HG03159 (cell line): ENCODE results near the gene PTPRK.
"Not testable (repeated sequence)": the region's sequence is repeated elsewhere in the genome, so short reads cannot be mapped to it uniquely, and the experiment has no call there.

Source experiments
- ATAC-seq: cut with Tn5 transposase; IDR thresholded peaks from one replicate; pipeline ENCODE4 v1.9.1; 2021; ENCODE audit warnings: mild to moderate bottlenecking, moderate library complexity; ENCODE audit not compliant: unreplicated experiment

PTPRK gene

DNA sequence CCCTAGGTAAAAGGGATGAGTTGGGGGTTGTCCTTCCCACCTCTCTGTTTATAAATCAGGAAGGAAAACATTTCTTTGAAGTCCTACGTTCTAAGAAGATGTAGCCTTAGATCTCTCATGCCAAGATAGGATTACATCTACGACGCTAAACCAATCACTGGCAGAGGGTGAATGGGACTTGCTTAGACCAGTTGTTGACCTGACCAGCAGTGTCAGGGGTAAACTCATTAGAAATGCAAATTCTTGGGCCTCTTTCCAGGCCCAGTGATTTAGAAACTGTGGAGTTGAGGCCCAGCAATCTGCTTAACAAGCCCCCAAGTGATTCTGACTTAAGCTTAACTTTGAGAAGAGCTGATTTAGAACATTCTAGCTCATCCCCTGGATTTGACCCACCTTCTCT is 472.4 kb downstream of the PTPRK start:
- ATAC-seq: no peak

DNA sequence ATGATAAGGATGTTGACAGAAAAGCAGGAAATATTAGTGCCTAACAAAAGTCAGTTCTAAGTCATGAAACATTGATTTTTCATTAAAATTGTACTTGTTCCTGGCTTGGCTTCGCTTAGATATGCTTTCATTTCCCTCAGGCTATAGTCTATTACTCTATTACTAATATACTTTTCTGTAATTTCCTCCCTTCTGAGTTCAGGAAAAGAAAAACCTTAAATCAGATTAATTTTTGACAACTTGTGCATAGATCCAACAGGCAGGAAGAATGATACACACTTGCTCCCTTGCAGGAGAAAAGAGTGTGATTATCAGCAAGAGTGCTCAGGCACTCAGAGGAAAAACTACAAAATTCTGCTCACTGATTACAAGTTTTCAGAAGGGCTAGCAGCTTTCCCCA is 474.4 kb downstream of the PTPRK start:
- no peak for ATAC-seq

DNA sequence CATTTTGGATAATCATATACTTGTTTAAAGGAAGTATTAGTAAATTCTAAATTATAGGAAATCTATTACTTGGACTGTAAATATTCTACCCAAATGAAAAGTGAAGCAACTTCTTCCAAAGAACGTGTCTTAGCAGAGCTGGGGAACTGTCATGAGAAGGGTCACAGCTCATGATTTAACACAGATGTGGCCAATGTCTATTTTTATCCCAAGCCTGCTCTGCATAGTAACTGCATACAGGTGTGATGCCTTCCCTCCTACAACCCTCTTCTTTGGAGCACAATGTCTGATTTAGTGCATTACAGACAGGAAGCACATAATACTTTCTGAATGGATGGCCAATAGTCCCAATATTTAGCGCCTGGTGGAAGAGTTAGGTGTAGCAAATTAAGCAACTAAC is 480.9 kb downstream of the PTPRK start:
- no peak for ATAC-seq

DNA sequence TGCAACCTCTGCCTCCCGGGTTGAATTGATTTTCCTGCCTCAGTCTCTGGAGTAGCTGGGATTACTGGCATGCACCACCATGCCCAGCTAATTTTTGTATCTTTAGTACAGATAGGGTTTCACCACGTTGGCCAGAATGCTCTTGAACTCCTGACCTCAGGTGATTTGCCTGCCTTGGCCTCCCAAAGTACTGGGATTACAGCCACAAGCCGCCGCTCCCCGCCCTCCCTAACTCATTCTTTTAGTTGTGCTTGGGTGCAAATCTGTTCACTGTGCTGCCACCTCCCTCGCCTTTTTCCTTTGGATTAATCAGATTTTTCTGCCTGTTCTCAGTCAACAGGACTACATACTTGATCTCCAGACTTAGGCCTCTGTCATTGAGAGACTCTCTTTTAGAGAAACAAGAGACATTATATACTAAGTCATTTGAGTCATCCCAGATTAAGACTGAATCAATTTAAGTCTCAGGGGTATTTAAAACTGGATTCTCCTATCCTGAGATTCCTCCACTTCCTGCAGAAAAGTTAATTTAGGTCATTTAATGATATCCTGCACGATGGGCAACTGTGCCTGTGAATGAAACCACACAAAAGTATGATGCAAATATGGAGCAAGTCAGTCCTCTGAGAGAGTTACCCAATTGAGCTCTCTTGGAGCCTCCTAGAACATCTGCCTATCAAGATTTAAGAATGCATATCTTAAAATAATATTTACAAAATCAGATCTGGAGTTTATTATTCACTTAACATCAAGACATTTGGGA is 483.4 kb downstream of the PTPRK start:
- no peak for ATAC-seq

DNA sequence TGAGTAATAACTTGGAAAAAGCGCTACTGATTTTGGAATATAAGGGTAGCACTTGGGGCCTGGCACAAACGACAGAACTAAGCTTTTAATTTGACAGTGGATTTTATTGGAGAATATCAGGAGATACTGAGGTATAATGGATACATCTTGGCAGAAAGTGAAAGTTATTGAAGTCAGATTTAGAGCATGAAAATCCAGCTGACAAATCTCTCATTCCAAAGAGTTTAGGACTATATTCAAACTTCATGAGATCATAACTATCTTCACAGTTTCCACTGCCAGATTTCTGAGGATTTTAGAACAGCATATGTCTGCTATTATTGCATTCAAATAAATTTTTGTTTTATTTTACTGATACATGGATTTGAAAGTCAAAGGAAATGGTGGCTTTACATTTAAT is 487.2 kb downstream of the PTPRK start:
- ATAC-seq: no peak

DNA sequence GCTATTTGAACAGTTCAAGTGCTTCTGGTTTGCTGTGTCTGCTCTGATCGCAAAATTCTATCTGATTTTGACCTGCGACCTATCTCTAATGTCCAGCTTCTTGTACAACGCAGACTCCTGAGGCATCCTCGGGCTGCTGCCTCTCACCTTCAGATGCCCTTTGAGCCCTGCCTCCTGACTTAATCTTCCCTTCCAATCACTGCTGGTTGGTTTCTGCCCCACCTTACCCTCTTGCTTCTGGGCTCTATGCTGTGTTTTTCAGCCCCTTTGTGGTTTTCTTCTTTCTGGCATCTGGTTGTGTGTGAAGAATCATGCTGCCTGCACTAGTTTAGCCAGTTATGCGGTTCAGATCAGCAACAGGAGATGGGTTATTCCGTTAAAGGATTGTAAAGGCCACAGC is 488.4 kb downstream of the PTPRK start:
- no peak for ATAC-seq

DNA sequence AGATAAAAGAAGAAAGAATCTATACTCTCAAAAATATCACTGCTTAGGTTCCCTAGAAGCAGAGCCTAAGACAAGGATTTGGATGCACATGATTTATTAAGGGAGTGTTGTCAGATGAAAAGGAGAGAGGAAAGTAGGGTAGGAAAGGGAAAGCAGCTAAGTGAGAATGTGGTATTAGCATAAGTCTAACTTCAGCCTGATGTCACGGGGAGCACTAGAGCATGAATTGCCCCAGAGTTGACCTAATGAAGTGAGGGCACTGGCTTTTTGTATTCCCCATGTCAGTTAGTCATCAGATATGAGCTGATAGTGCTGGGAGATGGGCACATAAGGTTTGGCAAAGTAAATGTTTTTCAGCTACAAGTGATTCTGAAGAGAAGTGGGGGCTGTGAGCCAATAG is 490.6 kb downstream of the PTPRK start:
- ATAC-seq: no peak

DNA sequence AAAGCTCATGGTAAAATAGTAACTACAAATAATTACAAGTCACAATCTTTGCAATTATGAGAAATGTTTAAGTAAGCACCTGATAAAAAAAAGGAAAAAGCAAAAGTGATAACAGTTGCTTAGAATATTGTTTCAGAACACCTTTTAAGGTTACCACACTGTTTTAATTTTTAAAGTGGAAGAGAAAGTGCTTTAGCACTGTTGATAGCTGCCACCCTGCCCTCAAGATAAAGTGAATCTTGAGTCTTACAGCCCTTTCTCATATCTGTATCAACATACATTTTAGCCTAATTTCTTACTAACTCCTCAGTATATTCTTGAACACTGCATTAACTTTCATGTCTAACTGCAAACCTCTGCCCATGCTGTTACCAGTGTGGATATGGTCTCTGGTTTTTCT is 492.2 kb downstream of the PTPRK start:
- no peak for ATAC-seq

DNA sequence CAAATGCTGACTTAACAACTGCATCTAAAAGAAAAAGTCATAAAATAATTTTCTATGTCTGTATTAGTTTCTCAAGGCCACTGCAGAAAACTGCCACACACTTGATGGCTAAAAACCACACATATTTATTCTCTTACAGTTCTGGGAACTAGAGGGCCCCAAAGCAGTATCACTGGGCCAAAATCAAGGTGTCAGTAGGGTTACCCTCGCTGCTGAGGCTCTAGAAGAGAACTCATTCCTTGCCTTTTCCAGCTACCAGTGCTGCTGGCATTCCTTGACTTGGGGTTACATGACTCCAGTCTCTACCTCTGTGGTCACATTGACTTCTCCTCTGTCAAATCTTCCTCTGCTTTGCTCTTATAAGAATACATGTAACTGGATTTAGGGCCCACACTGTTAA is 494.9 kb downstream of the PTPRK start:
- no peak for ATAC-seq

DNA sequence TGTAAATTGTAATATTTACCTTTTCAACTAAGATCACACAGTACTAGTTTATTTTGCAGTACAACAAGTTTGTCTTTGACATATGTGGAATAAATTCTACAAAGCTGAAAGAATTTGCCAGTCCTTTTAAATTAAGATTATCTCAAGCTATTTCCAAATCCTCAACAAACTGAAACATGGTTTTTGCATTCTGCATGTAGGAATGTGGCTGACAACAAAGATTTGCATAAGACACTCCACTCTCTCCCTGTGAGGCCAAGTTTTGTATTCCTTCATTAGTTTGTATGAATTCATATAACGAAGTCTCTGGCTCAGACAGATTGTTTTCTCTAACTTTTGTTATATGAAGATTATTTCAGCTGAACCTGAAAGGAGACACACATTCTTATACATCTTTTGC is 495.4 kb downstream of the PTPRK start:
- no peak for ATAC-seq

DNA sequence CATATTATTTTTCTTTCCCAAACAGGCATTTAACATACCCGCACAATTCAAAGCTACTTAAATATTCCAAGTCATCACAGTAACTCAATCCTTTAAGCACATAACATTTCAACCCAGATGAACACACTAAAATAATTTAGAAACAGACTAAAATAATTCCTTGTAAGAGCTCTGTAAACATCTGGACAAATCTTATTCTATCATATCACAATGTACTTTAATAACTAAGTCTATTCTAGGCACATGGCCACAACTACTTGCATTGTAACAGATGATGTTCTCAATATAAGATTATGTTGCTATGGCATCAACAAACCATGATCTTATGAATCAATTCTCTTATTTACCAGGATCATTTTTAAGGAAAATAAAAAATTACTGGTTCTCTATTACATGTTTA is 496.4 kb downstream of the PTPRK start:
- ATAC-seq: no peak

DNA sequence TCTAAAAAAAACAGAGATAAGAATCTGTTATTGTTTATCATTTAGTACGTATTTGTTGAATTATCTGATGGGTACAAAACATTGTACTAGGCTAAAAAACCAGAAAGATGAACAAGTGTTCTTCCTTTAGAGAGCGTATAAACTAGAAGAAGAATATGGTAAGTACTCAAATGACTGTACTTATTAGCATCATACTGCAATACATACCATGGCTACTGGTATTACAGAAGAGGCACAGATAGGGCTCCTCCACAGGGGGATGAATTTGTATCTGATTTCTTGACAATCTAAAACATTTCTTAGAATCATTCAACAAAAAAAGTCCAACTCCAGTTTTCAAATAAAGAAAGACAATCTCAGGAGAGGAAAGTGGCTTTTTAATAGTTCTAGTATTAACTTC is 501.6 kb downstream of the PTPRK start:
- no peak for ATAC-seq

DNA sequence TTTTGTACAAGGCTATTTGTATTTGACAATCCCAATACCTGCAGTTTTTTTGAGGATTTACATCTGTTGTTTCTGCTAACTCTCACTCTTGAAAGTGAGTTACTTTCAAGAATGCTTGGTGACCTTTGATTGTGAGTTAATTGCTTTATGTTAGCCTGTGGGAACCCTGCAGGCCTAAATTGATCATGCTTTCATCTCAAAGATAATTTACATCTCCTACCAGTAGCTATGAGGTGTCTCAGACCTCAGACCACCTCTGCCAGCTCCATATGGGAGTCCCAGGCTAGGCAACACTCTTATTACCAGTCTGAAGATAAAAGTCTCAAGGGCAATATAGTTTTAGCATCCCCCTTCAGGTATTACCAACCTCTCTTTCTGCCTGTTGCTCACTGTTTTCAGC is 503.1 kb downstream of the PTPRK start:
- no peak for ATAC-seq

DNA sequence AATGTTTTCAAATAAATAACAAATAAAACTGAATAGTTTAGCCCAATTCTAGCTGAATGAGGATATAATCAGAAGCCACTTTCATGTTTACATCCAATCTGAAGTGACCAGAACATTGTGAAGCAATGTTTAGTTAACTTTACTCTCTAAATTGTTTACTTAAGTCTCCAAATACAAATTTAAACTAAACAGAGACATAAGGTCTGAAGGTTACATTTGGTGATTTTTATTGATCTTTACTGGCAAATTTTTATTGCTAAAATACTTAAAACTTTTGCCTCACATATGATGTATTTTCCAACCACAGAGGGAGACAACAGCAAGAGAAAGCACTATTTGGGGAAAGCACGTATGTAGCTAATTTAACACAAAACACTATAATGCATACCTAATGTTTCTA is 512.7 kb downstream of the PTPRK start:
- no peak for ATAC-seq

DNA sequence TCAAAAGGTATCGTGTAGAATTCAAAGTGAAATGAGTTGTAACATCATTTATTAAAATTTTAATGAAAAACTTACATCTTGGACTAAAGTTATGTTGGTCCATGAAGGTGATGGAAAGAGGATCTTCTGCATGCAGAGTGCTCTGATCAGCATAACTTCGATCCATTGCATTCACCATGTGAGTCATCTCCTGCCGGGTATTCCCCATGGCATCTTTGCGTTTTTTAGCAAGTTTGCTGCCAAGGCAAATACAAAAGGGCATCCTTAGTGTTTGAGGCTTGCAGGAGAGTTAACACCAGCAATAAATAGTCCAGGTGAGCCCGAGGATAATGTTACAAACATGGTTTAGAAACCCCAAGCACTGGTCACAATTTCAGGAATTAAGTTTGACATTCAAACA is 515.4 kb downstream of the PTPRK start:
- no peak for ATAC-seq

DNA sequence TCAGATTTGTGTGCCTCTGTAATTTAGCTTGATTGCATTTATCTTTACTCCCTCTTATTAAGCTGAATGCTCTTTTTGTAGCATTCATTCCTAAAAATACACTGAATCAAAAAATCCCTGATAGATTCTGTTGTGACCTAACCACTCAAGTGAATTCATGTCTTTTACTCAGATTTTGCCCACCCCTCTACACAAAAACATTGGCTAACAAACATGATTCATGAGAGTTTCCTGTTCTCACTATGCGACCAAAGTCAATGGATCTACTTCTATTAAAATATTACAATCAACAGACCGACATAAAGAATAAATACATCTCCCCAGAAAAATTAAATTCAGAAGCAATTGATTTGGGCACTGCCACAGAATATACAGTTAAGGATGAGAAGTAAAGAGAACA is 520.0 kb downstream of the PTPRK start:
- no peak for ATAC-seq

DNA sequence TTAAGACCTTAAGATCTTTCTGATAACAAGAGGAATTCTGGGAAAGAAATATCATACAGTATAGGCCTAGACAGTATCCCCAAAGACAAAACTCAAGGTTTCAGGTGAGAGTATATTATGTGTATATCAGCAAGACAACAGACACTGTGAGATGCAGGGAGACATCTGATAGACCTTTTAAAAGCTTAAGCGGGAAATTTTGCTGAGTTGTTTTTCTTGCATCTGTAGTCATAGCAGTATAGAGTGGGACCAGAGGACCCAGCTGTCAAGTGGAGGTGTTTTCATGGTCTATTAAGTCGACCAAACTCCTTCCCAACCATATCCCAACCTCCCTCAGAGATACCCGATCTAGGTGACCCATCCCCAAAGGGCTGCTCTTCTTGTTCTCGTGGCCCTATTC is 521.4 kb downstream of the PTPRK start:
- ATAC-seq: no peak

DNA sequence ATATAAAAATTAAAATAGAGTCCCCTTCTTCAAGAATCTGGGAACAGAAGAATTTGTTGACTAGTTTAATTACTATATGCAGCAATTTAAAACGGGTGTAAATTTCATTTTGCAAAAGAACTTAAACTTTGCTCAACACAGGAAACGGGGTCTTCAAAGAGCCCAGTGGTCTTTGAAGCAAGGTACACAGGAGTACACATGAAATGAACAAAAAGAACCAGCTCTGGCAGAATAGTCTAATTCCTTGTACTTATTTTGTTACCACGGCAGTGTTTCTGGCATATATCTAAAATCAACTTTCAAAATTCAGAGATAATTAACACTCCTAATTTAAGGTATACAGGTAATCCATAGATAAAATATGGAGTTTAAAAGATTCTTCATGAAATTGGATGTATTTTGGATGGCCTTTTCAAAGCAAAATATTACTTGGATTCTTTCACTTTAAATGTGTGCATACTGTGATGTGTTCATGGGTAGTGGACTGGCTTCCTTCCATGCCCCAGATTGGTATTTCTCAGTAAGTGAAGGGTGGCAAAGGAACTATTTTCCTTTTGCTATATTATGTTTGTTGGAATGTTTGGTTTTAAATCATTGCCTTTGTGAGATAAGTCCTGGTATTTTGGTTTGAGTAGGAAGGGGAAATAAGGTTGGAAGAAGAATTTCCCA is 522.8 kb downstream of the PTPRK start:
- ATAC-seq: no peak

DNA sequence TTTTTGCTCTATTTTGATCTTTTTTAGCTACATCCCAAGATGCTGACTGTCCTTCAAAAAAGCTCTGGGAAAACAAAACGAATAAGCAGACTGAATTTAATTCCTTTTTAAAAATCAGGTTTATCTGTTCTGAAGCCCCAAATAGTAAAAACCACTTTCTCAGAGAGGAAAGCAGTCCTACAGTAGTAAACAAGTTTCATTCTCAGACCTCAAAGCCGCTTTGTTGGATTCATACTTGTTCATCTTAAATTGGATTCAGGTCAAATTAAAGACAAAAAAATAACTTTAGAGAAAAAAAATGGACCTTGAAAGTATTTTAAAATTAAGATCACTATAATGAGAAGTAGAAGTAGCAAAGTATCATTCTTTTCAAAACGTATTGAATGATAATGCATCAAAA is 523.5 kb downstream of the PTPRK start:
- ATAC-seq: no peak

DNA sequence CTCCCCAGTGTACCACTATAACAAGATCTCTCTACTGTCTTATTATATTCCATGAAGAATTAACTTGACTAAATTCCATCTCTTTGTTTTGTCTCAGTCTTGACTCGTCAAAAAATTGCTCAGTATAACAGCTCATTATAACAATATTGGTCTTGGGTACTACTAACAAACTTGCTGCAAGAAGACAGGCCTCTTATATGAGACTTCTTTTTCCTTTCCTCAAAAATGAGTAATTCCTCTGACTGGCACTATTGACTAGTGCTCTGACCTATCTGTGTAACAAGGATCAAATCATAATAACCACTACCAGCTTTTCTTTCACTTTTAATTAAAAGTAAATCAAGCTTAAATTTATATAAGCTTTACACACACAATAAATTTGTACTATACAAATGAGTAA is 528.3 kb downstream of the PTPRK start:
- no peak for ATAC-seq

DNA sequence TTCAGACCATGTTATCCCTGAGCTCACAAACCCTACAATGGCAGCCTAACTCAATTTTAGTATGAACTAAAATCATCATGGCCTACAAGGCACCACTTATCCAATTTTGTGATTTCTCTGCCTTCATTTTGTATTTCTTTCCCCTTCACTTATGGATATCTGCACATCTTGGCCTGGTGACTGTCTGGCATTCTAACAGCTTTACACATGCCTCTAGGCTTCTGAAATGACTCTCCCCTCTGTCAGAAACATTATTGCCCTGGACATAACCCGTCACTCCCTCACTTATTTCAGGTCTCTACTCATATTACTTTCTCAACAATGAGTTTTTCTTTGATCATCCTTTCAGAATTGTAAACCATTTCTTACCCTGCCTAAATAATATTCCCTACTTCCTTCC is 530.3 kb downstream of the PTPRK start:
- no peak for ATAC-seq

DNA sequence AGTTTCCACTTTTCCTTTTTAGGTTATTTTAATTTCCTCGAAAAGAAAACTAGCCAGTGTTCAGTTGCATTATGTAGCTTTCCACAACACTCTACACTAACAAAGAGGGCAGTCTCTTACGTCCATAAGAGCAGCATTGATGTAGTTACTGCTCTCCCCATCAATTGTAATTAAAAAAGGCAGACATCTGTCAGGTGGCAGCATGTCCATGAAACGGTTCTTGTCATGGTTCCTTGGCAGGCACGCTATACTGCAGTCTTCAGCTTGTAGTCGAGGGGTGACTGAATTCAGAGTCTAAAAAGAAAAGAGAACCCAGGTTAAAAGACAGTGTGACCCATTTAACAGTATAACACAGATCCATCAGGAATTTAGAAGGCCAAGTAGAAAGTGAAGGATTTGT is 539.4 kb downstream of the PTPRK start:
- ATAC-seq: no peak

DNA sequence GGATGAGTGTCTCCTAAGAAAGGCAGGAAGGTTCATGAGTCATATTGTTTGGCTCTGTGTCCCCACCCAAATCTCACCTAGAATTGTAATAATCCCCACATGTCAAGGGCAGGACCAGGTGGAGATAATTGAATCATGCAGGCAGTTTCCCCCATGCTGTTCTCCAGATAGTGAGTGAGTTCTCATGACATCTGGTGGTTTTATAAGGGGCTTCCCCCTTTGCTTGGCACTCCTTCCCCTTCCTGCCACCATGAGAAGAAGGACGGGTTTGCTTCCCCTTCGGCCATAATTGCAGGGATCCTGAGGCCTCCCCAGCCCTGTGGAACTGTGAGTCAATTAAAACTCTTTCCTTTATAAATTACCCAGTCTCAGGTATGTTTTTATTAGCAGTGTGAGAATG is 542.2 kb downstream of the PTPRK start:
- ATAC-seq: not testable (repeated sequence)
